Neuronal stem cell (in vitro differentiated cells): ENCODE data around the gene GLI3.
A peak's percentile ranks its signal among the peaks of the same experiment; 100 is the strongest.

Experiments
- DNase-seq: peaks from one replicate; pipeline ENCODE4 v3.0.0-alpha.2; 2013; ENCODE audit warnings: low spot score
- H2AFZ ChIP-seq: one replicate; pipeline ENCODE4 v1.6.1; 2013; ENCODE audit warnings: mild to moderate bottlenecking, low read length, inconsistent platforms
- H2AK5ac ChIP-seq: 2 replicates; pipeline ENCODE4 v1.6.1; 2013; ENCODE audit warnings: low read depth, mild to moderate bottlenecking, inconsistent platforms, low read length, moderate library complexity, mixed read lengths
- H2BK120ac ChIP-seq: 2 replicates; pipeline ENCODE4 v1.6.1; 2013; ENCODE audit warnings: low read depth, mild to moderate bottlenecking, inconsistent platforms, low read length, moderate library complexity, mixed read lengths
- H2BK12ac ChIP-seq: one replicate; pipeline ENCODE4 v1.6.1; 2013; ENCODE audit warnings: low read length, inconsistent platforms
- H2BK15ac ChIP-seq: 2 replicates; pipeline ENCODE4 v1.6.1; 2013; ENCODE audit warnings: mild to moderate bottlenecking, low read length, inconsistent platforms, mixed read lengths
- H2BK5ac ChIP-seq: one replicate; pipeline ENCODE4 v1.6.1; 2013; ENCODE audit warnings: inconsistent platforms, mild to moderate bottlenecking, low read length, moderate library complexity
- H3K14ac ChIP-seq: one replicate; pipeline ENCODE4 v1.6.1; 2013; ENCODE audit warnings: low read length, inconsistent platforms
- H3K18ac ChIP-seq: 2 replicates; pipeline ENCODE4 v1.6.1; 2013; ENCODE audit warnings: low read length, inconsistent platforms
- H3K23ac ChIP-seq: 2 replicates; pipeline ENCODE4 v1.6.1; 2013; ENCODE audit warnings: low read depth, mild to moderate bottlenecking, mixed read lengths, low read length, inconsistent platforms; ENCODE audit not compliant: poor library complexity
- H3K27ac ChIP-seq: replicated peaks from 3 replicates; pipeline ENCODE4 v1.5.1; 2013; ENCODE audit warnings: low read length, inconsistent platforms
- H3K27me3 ChIP-seq, 3 experiments: 2 replicates each; pipeline ENCODE4 v1.6.1; 2013; ENCODE audit warnings: low read length in 3 of 3, mild to moderate bottlenecking in 2 of 3, inconsistent platforms in 1 of 3, low read depth in 1 of 3, mixed read lengths in 1 of 3, moderate library complexity in 1 of 3; ENCODE audit not compliant: control insufficient read depth in 3 of 3, insufficient read depth in 3 of 3
- H3K36me3 ChIP-seq, 2 donors: replicated peaks in 1 of 2; 2 replicates each; pipeline ENCODE4 v1.6.1; 2013; ENCODE audit warnings: low read length in 2 of 2; ENCODE audit not compliant: control insufficient read depth in 2 of 2, insufficient read depth in 2 of 2
- H3K4ac ChIP-seq: 2 replicates; pipeline ENCODE4 v1.6.1; 2013; ENCODE audit warnings: inconsistent platforms, mild to moderate bottlenecking, low read length, moderate library complexity
- H3K4me1 ChIP-seq, 2 donors: 1 replicate in 1 of 2; 2 replicates in 1 of 2; pipeline ENCODE4 v1.6.1; 2013; ENCODE audit warnings: low read length in 2 of 2, low read depth in 1 of 2; ENCODE audit not compliant: control insufficient read depth in 2 of 2, insufficient read depth in 1 of 2
- H3K4me2 ChIP-seq: one replicate; pipeline ENCODE4 v1.6.1; 2013; ENCODE audit warnings: mild to moderate bottlenecking, low read length, inconsistent platforms; ENCODE audit not compliant: insufficient read depth, poor library complexity, severe bottlenecking
- H3K4me3 ChIP-seq, 2 donors: 2 replicates each; pipeline ENCODE4 v1.5.1; 2013; ENCODE audit warnings: low read length in 2 of 2, mild to moderate bottlenecking in 2 of 2, inconsistent platforms in 1 of 2, moderate library complexity in 1 of 2
- H3K79me1 ChIP-seq: one replicate; pipeline ENCODE4 v1.6.1; 2013; ENCODE audit warnings: low read depth, mild to moderate bottlenecking, inconsistent platforms, low read length, moderate library complexity
- H3K9ac ChIP-seq: one replicate; pipeline ENCODE4 v1.6.1; 2013; ENCODE audit warnings: mild to moderate bottlenecking, low read depth, low read length, inconsistent platforms; ENCODE audit not compliant: poor library complexity
- H3K9me3 ChIP-seq, 2 donors: replicated peaks in 1 of 2; 2 replicates each; pipeline versions ENCODE3 to v1.6.1; 2013; ENCODE audit warnings: low read length in 2 of 2, mild to moderate bottlenecking in 2 of 2, inconsistent platforms in 1 of 2, low read depth in 1 of 2, mixed read lengths in 1 of 2, moderate library complexity in 1 of 2; ENCODE audit not compliant: control insufficient read depth in 2 of 2, insufficient read depth in 1 of 2
- H4K8ac ChIP-seq: one replicate; pipeline ENCODE4 v1.6.1; 2013; ENCODE audit warnings: low read depth, mild to moderate bottlenecking, inconsistent platforms, low read length, moderate library complexity
- H4K91ac ChIP-seq: one replicate; pipeline ENCODE4 v1.6.1; 2013; ENCODE audit warnings: low read length, low read depth, mild to moderate bottlenecking, inconsistent platforms; ENCODE audit not compliant: poor library complexity
- WGBS, 2 donors: extraction: QIAGEN DNeasy Blood & Tissue Kit; methylation state at CpG; one replicate each; pipeline ENCODE4 v1.1.7; 2013; ENCODE audit warnings: missing lambda C conversion rate in 2 of 2, mixed read lengths in 1 of 2; ENCODE audit not compliant: insufficient read length in 2 of 2, insufficient replicate concordance in 1 of 2; ENCODE audit errors: extremely low coverage in 2 of 2; 5-methylcytosine and 5-hydroxymethylcytosine counted together

GLI3 gene

GRCh38 chr7:42026622-42027197 lies 210.3 kb downstream of the GLI3 start:
- no peak overlapping the region for H3K9ac ChIP-seq
- H3K14ac ChIP-seq: no peak overlapping the region
- no peak for DNase-seq
- H3K4me1 ChIP-seq: peaks cover 9 to 25% of the 10 kb centered on the region in 2 donors
- H3K79me1 ChIP-seq: peaks cover 2% of the 10 kb centered on the region
- H3K4me3 ChIP-seq: no peak overlapping the region
- no CpG with 5 or more reads among the region's 6 CpGs for WGBS, 2 donors
- H2BK12ac ChIP-seq: no peak overlapping the region
- no peak overlapping the region for H2BK5ac ChIP-seq
- no peak overlapping the region for H4K91ac ChIP-seq
- H3K18ac ChIP-seq: no peak overlapping the region
- H3K27me3 ChIP-seq: no peaks in the 10 kb centered on the region
- no peaks in the 10 kb centered on the region for H3K9me3 ChIP-seq
- H3K4ac ChIP-seq: no peak overlapping the region
- no peak overlapping the region for H2AFZ ChIP-seq
- peaks cover 26 to 92% of the 10 kb centered on the region in 2 donors for H3K36me3 ChIP-seq
- H3K27ac ChIP-seq: no peak overlapping the region
- no peak overlapping the region for H2BK15ac ChIP-seq
- no peak overlapping the region for H2AK5ac ChIP-seq
- H3K23ac ChIP-seq: no peak overlapping the region
- H3K4me2 ChIP-seq: no peak overlapping the region
- H4K8ac ChIP-seq: no peak overlapping the region
- H2BK120ac ChIP-seq: no peak overlapping the region

- no peak for DNase-seq
- H3K36me3 ChIP-seq: peaks cover 26 to 92% of the 10 kb centered on the region in 2 donors
Observed at GRCh38 chr7:42025635-42026375, 211.2 kb downstream of the GLI3 start.

GRCh38 chr7:42024537-42024936 lies 212.5 kb downstream of the GLI3 start:
- Histone ChIP-seq H3K9ac (no peak overlapping the region), H3K79me1 (peaks cover 2% of the 10 kb centered on the region), H2AK5ac (no peak overlapping the region), H2BK5ac (no peak overlapping the region), H2BK15ac (no peak overlapping the region), H3K36me3 (peaks cover 27 to 92% of the 10 kb centered on the region in 2 donors), H3K27ac (no peak overlapping the region), H3K14ac (no peak overlapping the region), H4K8ac (no peak overlapping the region), H2BK12ac (no peak overlapping the region), H3K4ac (no peak overlapping the region), H3K23ac (no peak overlapping the region), H3K4me1 (peaks cover 9 to 25% of the 10 kb centered on the region in 2 donors), H3K4me3 (no peak overlapping the region), H3K18ac (no peak overlapping the region), H3K27me3 (no peaks in the 10 kb centered on the region), H3K9me3 (peaks cover 0 to 4% of the 10 kb centered on the region in 2 donors), H2AFZ (no peak overlapping the region), H4K91ac (no peak overlapping the region), H3K4me2 (no peak overlapping the region), H2BK120ac (no peak overlapping the region)
- no CpG with 5 or more reads among the region's 4 CpGs for WGBS, 2 donors
- DNase-seq: no peak

More at GRCh38 chr7:42025635-42026375, 211.2 kb downstream of the GLI3 start:
- Histone ChIP-seq H2AFZ (no peak overlapping the region), H3K23ac (no peak overlapping the region), H2BK120ac (no peak overlapping the region), H3K9ac (no peak overlapping the region), H3K27ac (no peak overlapping the region), H4K8ac (no peak overlapping the region), H3K18ac (no peak overlapping the region), H3K4me3 (peak overlapping the region in 1 of 2 donors; percentile 13), H3K4me2 (no peak overlapping the region), H2BK12ac (no peak overlapping the region), H2BK15ac (no peak overlapping the region), H3K4me1 (peaks cover 9 to 25% of the 10 kb centered on the region in 2 donors), H3K27me3 (no peaks in the 10 kb centered on the region), H2BK5ac (no peak overlapping the region), H2AK5ac (no peak overlapping the region), H3K14ac (no peak overlapping the region), H3K4ac (no peak overlapping the region), H3K79me1 (peaks cover 2% of the 10 kb centered on the region), H3K9me3 (no peaks in the 10 kb centered on the region), H4K91ac (no peak overlapping the region)
- no CpG with 5 or more reads among the region's 15 CpGs for WGBS, 2 donors

- no CpG with 5 or more reads among the region's 10 CpGs for whole genome bisulfite sequencing, 2 donors
- H3K27me3 ChIP-seq: no peaks in the 10 kb centered on the region
- H2BK12ac ChIP-seq: no peak overlapping the region
- peaks cover 25 to 96% of the 10 kb centered on the region in 2 donors for H3K36me3 ChIP-seq
- no peak overlapping the region for H2BK5ac ChIP-seq
- H3K9ac ChIP-seq: no peak overlapping the region
- peaks cover 9 to 25% of the 10 kb centered on the region in 2 donors for H3K4me1 ChIP-seq
- H2BK120ac ChIP-seq: no peak overlapping the region
- no peak for DNase-seq
- no peak overlapping the region for H2BK15ac ChIP-seq
- no peak overlapping the region for H4K8ac ChIP-seq
- H2AK5ac ChIP-seq: no peak overlapping the region
- H3K79me1 ChIP-seq: peaks cover 2% of the 10 kb centered on the region
- no peak overlapping the region for H3K23ac ChIP-seq
- H3K18ac ChIP-seq: no peak overlapping the region
- H3K27ac ChIP-seq: no peak overlapping the region
- H3K9me3 ChIP-seq: peaks cover 0 to 4% of the 10 kb centered on the region in 2 donors
- no peak overlapping the region for H2AFZ ChIP-seq
- H3K4me3 ChIP-seq: no peak overlapping the region
- no peak overlapping the region for H4K91ac ChIP-seq
- no peak overlapping the region for H3K4me2 ChIP-seq
- H3K4ac ChIP-seq: no peak overlapping the region
- no peak overlapping the region for H3K14ac ChIP-seq
Observed at GRCh38 chr7:42023262-42023661, 213.7 kb downstream of the GLI3 start.
